GM18867 (cell line): ENCODE results near the gene CXCR6.
"Not testable (repeated sequence)": the region's sequence is repeated elsewhere in the genome, so short reads cannot be mapped to it uniquely, and the experiment has no call there.

Source experiments
- ATAC-seq: cut with Tn5 transposase; IDR thresholded peaks from one replicate; pipeline ENCODE4 v1.9.1; 2021; ENCODE audit warnings: mild to moderate bottlenecking, moderate library complexity; ENCODE audit not compliant: unreplicated experiment

CXCR6 gene

GRCh38 chr3:45985532-45986302, 42.5 kb downstream of the CXCR6 start:
- ATAC-seq: no peak

GRCh38 chr3:45986303-45986982, 43.2 kb downstream of the CXCR6 start:
- no peak for ATAC-seq

- ATAC-seq: no peak
These were observed 44.4 kb downstream of the CXCR6 start for GRCh38 chr3:45987368-45988291.

- no peak for ATAC-seq
These were observed 45.1 kb downstream of the CXCR6 start for GRCh38 chr3:45988362-45988761.

GRCh38 chr3:45988804-45989203, 45.5 kb downstream of the CXCR6 start:
- no peak for ATAC-seq

GRCh38 chr3:45990181-45990580, 46.9 kb downstream of the CXCR6 start:
- ATAC-seq: no peak

GRCh38 chr3:45991341-45991740, 48.1 kb downstream of the CXCR6 start:
- no peak for ATAC-seq

GRCh38 chr3:45992133-45992729, 49.0 kb downstream of the CXCR6 start:
- ATAC-seq: no peak

GRCh38 chr3:45992821-45993221, 49.6 kb downstream of the CXCR6 start:
- ATAC-seq: no peak

- no peak for ATAC-seq
These were observed 50.3 kb downstream of the CXCR6 start for GRCh38 chr3:45993421-45994027.

- ATAC-seq: peak; percentile 33
These were observed 51.4 kb downstream of the CXCR6 start for GRCh38 chr3:45994419-45995235.

- ATAC-seq: peak; percentile 90
These were observed 52.2 kb downstream of the CXCR6 start, which contains the start of gene FYCO1 for GRCh38 chr3:45995236-45996192. Gene FYCO1 (minus strand): TSS chr3:45995824. CDS start chr3:45984910, 10,914 bp downstream.

- not testable (repeated sequence) for ATAC-seq
These were observed 54.2 kb downstream of the CXCR6 start for GRCh38 chr3:45997499-45997898.

- no peak for ATAC-seq
These were observed 54.7 kb downstream of the CXCR6 start for GRCh38 chr3:45997942-45998341.
